ENCODE data around the gene DMD.

The DMD gene

GRCh38 chrX:32599156-32599555 lies 612.2 kb downstream of the DMD start:
- TF ChIP-seq FOXP2 (optimal IDR thresholded peaks at IDR 0.05; ENCODE audit: borderline replicate concordance, extremely low read depth, extremely low read length, insufficient read depth) = no peak
- no peak for TF ChIP-seq TAF1 (IDR thresholded peaks at IDR 0.05; ENCODE audit: borderline replicate concordance, insufficient read depth, low read length)
- no peak for TF ChIP-seq REST (IDR thresholded peaks at IDR 0.05; ENCODE audit: insufficient read depth in 1 of 2, low read depth in 2 of 2, low read length in 2 of 2)
- no peak for TF ChIP-seq SIN3A (IDR thresholded peaks at IDR 0.05; ENCODE audit: borderline replicate concordance, insufficient read depth, low read length)

GRCh38 chrX:32598707-32599106 lies 612.6 kb downstream of the DMD start:
- no peak for TF ChIP-seq TAF1 (IDR thresholded peaks at IDR 0.05; ENCODE audit: borderline replicate concordance, insufficient read depth, low read length)
- no peak for TF ChIP-seq POLR2AphosphoS5 (IDR thresholded peaks at IDR 0.05; ENCODE audit: low read depth, low read length)
- no peak for TF ChIP-seq FOXP2 (optimal IDR thresholded peaks at IDR 0.05; ENCODE audit: borderline replicate concordance, extremely low read depth, extremely low read length, insufficient read depth)
- TF ChIP-seq REST (IDR thresholded peaks at IDR 0.05; ENCODE audit: insufficient read depth in 1 of 2, low read depth in 2 of 2, low read length in 2 of 2) = no peak
- TF ChIP-seq SIN3A (IDR thresholded peaks at IDR 0.05; ENCODE audit: borderline replicate concordance, insufficient read depth, low read length) = no peak

DNA sequence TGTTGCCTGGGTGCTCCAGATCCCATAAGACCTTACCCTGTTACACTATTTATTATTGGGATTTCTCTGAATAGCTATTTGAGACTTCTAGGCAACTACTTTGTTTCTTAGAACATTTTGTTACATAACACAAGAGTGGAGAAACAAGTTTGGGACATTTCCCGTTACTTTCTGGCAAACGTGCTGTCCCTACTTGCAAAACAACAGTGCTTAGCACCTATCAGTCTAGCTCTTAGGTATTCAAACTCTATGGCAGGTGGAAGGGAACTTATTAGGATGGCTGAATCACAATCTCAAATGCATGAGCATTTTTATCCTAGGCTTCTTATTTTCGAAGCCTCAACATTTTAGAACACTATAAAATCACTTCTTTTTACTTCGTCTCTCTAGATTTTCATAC lies 613.6 kb downstream of the DMD start:
- no peak for TF ChIP-seq FOXP2 (optimal IDR thresholded peaks at IDR 0.05; ENCODE audit: borderline replicate concordance, extremely low read depth, extremely low read length, insufficient read depth)
- TF ChIP-seq REST (IDR thresholded peaks at IDR 0.05; ENCODE audit: insufficient read depth in 1 of 2, low read depth in 2 of 2, low read length in 2 of 2) = no peak
- TF ChIP-seq SIN3A (IDR thresholded peaks at IDR 0.05; ENCODE audit: borderline replicate concordance, insufficient read depth, low read length) = no peak
- no peak for TF ChIP-seq POLR2AphosphoS5 (IDR thresholded peaks at IDR 0.05; ENCODE audit: low read depth, low read length)
- TF ChIP-seq TAF1 (IDR thresholded peaks at IDR 0.05; ENCODE audit: borderline replicate concordance, insufficient read depth, low read length) = no peak

GRCh38 chrX:32592786-32593185 lies 618.6 kb downstream of the DMD start:
- TF ChIP-seq SIN3A (IDR thresholded peaks at IDR 0.05; ENCODE audit: borderline replicate concordance, insufficient read depth, low read length) (no peak), FOXP2 (optimal IDR thresholded peaks at IDR 0.05; ENCODE audit: borderline replicate concordance, extremely low read depth, extremely low read length, insufficient read depth) (no peak), TAF1 (IDR thresholded peaks at IDR 0.05; ENCODE audit: borderline replicate concordance, insufficient read depth, low read length) (no peak), POLR2AphosphoS5 (IDR thresholded peaks at IDR 0.05; ENCODE audit: low read depth, low read length) (no peak), REST (IDR thresholded peaks at IDR 0.05; ENCODE audit: insufficient read depth in 1 of 2, low read depth in 2 of 2, low read length in 2 of 2) (no peak)

DNA sequence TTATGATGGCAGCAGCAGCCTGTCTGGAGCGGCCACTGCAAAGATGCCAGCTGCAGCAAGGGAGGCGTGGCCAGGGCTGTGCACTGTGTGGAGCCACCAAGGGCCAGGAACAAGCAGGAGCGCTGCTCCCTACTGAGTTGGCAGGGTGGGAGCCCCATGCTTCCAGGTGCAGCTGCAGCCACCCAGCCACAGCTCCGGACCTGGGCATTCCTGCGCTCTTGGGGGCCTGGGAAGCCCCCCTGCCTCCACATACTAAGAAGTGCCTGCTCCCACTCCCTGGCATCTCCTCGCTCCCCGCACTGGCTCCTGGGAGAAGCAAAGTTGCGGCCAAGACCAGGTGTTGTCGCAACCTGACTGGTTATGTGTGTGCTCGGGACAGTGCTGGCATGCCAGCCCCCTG lies 619.8 kb downstream of the DMD start:
- TF ChIP-seq POLR2AphosphoS5 (IDR thresholded peaks at IDR 0.05; ENCODE audit: low read depth, low read length) (no peak), FOXP2 (optimal IDR thresholded peaks at IDR 0.05; ENCODE audit: borderline replicate concordance, extremely low read depth, extremely low read length, insufficient read depth) (no peak), SIN3A (IDR thresholded peaks at IDR 0.05; ENCODE audit: borderline replicate concordance, insufficient read depth, low read length) (no peak)
